Effector memory CD4-positive, alpha-beta T cell (primary cell): ENCODE data around the gene PNLIP.

Source experiments
- DNase-seq, 3 donors: peaks; one replicate each; pipeline ENCODE4 v3.0.0-alpha.2; 2020
- H3K27ac ChIP-seq: 2 replicates; pipeline ENCODE4 v1.7.0; 2013; ENCODE audit warnings: mild to moderate bottlenecking, low read length, moderate library complexity; ENCODE audit not compliant: insufficient read depth, poor library complexity, severe bottlenecking
- H3K27me3 ChIP-seq: replicated peaks from 2 replicates; pipeline ENCODE4 v1.7.0; 2013; ENCODE audit warnings: mild to moderate bottlenecking, low read length; ENCODE audit not compliant: insufficient read depth, control insufficient read depth, poor library complexity, severe bottlenecking
- H3K36me3 ChIP-seq: 2 replicates; pipeline ENCODE4 v1.7.0; 2013; ENCODE audit warnings: mild to moderate bottlenecking, low read length, moderate library complexity; ENCODE audit not compliant: control insufficient read depth, insufficient read depth
- H3K4me1 ChIP-seq: 2 replicates; pipeline ENCODE4 v1.7.0; 2013; ENCODE audit warnings: low read length, mild to moderate bottlenecking; ENCODE audit not compliant: control insufficient read depth, insufficient read depth, poor library complexity, severe bottlenecking
- H3K4me3 ChIP-seq: 2 replicates; pipeline ENCODE4 v1.7.0; 2013; ENCODE audit warnings: low read length, low read depth, mild to moderate bottlenecking; ENCODE audit not compliant: insufficient read depth, poor library complexity, severe bottlenecking
- H3K9me3 ChIP-seq: 2 replicates; pipeline ENCODE4 v1.7.0; 2013; ENCODE audit warnings: mild to moderate bottlenecking, low read length, moderate library complexity; ENCODE audit not compliant: control insufficient read depth

The PNLIP gene

GRCh38 chr10:116596062-116596461 lies 50.3 kb downstream of the PNLIP start:
- Histone ChIP-seq H3K27ac (no peak overlapping the region), H3K9me3 (no peaks in the 10 kb centered on the region)
- DNase-seq, result no peak

DNA sequence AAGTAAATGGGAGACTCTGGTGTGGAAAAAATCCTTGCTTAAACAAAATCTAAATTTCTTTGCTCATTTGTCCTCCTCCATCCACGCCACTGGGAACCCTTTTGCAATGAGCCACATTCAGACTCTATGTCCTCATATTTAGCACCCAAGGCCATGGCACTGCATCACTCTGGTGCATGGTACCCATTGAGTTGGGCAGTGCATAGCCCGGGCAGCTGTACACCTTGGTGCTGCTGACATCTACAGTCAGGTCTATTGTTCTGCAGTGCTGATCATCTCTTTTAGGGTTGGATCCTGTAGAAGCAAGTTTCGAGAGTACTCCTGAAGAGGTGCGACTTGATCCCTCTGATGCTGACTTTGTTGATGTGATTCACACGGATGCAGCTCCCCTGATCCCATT lies 51.8 kb downstream of the PNLIP start:
- Histone ChIP-seq H3K27ac (no peak overlapping the region), H3K4me3 (no peak overlapping the region), H3K4me1 (no peaks in the 10 kb centered on the region), H3K9me3 (no peaks in the 10 kb centered on the region), H3K27me3 (no peaks in the 10 kb centered on the region), H3K36me3 (no peaks in the 10 kb centered on the region)
- no peak for DNase-seq

More at GRCh38 chr10:116596062-116596461, 50.3 kb downstream of the PNLIP start:
- H3K36me3 ChIP-seq, result no peaks in the 10 kb centered on the region
- H3K27me3 ChIP-seq, result no peaks in the 10 kb centered on the region
- H3K4me3 ChIP-seq, result no peak overlapping the region
- H3K4me1 ChIP-seq, result no peaks in the 10 kb centered on the region

GRCh38 chr10:116598329-116598728 lies 52.6 kb downstream of the PNLIP start:
- no peaks in the 10 kb centered on the region for H3K27me3 ChIP-seq
- no peaks in the 10 kb centered on the region for H3K4me1 ChIP-seq
- no peaks in the 10 kb centered on the region for H3K9me3 ChIP-seq
- no peaks in the 10 kb centered on the region for H3K36me3 ChIP-seq
- DNase-seq, result no peak
- H3K4me3 ChIP-seq, result no peak overlapping the region
- H3K27ac ChIP-seq, result no peak overlapping the region

DNA sequence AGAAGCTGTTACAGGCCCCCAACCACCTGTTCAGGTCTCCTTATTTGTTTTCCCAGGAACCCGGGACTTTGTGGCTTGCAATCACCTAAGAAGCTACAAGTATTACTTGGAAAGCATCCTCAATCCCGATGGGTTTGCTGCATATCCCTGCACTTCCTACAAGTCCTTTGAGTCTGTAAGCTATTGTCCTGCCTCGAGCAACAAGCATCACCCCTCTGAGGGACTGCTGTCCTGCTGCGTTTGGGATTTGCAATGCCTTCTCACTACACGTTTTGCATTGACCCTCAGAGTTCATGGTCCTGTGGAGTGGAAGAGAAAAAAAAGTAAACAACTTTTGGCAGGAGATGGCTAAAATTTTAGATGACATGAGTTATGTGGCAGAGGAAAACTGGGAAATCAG lies 54.3 kb downstream of the PNLIP start:
- no peaks in the 10 kb centered on the region for H3K36me3 ChIP-seq
- no peak for DNase-seq
- no peak overlapping the region for H3K4me3 ChIP-seq
- no peaks in the 10 kb centered on the region for H3K4me1 ChIP-seq
- H3K27me3 ChIP-seq, result no peaks in the 10 kb centered on the region
- no peak overlapping the region for H3K27ac ChIP-seq
- H3K9me3 ChIP-seq, result no peaks in the 10 kb centered on the region

GRCh38 chr10:116602648-116603400 lies 57.1 kb downstream of the PNLIP start:
- H3K9me3 ChIP-seq, result no peaks in the 10 kb centered on the region
- H3K27ac ChIP-seq, result no peak overlapping the region
- no peaks in the 10 kb centered on the region for H3K4me1 ChIP-seq
- no peaks in the 10 kb centered on the region for H3K27me3 ChIP-seq
- H3K4me3 ChIP-seq, result no peak overlapping the region
- DNase-seq, result no peak
- no peaks in the 10 kb centered on the region for H3K36me3 ChIP-seq

DNA sequence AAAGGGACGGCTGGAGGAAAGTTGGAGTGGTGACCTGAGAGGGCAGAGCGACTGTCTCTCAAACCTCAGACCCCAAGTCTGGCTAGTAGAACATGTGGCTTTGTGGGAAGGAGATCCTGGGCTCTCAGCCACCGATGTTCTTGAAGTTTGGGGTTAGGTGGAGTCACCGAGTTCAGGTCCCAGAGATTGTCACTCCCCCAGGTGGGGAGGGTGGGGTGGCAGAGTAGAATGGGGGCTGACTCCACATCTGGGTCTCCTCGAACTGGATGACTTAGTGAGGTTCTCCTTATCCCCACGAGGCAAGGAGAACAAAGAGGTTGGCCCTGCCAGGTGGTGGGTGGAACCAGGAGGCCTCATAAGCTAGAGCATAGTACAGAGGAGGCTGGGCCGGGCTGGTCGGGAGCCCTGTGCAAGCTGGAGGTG lies 60.3 kb downstream of the PNLIP start:
- Histone ChIP-seq H3K4me1 (no peaks in the 10 kb centered on the region), H3K27me3 (no peaks in the 10 kb centered on the region)

GRCh38 chr10:116607336-116607735 lies 61.6 kb downstream of the PNLIP start:
- H3K9me3 ChIP-seq, result no peaks in the 10 kb centered on the region
- no peak for DNase-seq
- H3K27me3 ChIP-seq, result no peaks in the 10 kb centered on the region
- no peak overlapping the region for H3K4me3 ChIP-seq
- H3K27ac ChIP-seq, result no peak overlapping the region
- H3K4me1 ChIP-seq, result no peaks in the 10 kb centered on the region
- H3K36me3 ChIP-seq, result no peaks in the 10 kb centered on the region

More for the DNA sequence above, 60.3 kb downstream of the PNLIP start:
- Histone ChIP-seq H3K4me3 (no peak overlapping the region), H3K27ac (no peak overlapping the region), H3K36me3 (no peaks in the 10 kb centered on the region), H3K9me3 (no peaks in the 10 kb centered on the region)
- DNase-seq, result no peak

- no peak overlapping the region for H3K4me3 ChIP-seq
- H3K9me3 ChIP-seq, result no peaks in the 10 kb centered on the region
- H3K27me3 ChIP-seq, result no peaks in the 10 kb centered on the region
- H3K27ac ChIP-seq, result no peak overlapping the region
- DNase-seq, result no peak
- no peaks in the 10 kb centered on the region for H3K36me3 ChIP-seq
- no peaks in the 10 kb centered on the region for H3K4me1 ChIP-seq
These were observed 63.2 kb downstream of the PNLIP start for GRCh38 chr10:116608686-116609594.

- H3K27me3 ChIP-seq, result no peaks in the 10 kb centered on the region
- no peak for DNase-seq
- no peak overlapping the region for H3K27ac ChIP-seq
- H3K4me1 ChIP-seq, result no peaks in the 10 kb centered on the region
- H3K9me3 ChIP-seq, result no peaks in the 10 kb centered on the region
- H3K36me3 ChIP-seq, result no peaks in the 10 kb centered on the region
- no peak overlapping the region for H3K4me3 ChIP-seq
These were observed 64.9 kb downstream of the PNLIP start for GRCh38 chr10:116610443-116611152.
